ENCODE measurements around the gene SLC17A9.

SLC17A9 gene

GRCh38 chr20:63006540-63007359 lies 54.2 kb downstream of the SLC17A9 start, which contains the start of gene BHLHE23:
Gene BHLHE23 (minus strand): TSS chr20:63006964. CDS start chr20:63006774, 190 bp downstream.
- no peak for DNase-seq (ENCODE audit: low read depth)
- no peak within 1 kb of the TSS for H3K4me3 ChIP-seq (ENCODE audit: low read depth, low read length)
- TF ChIP-seq, protein P1, sequence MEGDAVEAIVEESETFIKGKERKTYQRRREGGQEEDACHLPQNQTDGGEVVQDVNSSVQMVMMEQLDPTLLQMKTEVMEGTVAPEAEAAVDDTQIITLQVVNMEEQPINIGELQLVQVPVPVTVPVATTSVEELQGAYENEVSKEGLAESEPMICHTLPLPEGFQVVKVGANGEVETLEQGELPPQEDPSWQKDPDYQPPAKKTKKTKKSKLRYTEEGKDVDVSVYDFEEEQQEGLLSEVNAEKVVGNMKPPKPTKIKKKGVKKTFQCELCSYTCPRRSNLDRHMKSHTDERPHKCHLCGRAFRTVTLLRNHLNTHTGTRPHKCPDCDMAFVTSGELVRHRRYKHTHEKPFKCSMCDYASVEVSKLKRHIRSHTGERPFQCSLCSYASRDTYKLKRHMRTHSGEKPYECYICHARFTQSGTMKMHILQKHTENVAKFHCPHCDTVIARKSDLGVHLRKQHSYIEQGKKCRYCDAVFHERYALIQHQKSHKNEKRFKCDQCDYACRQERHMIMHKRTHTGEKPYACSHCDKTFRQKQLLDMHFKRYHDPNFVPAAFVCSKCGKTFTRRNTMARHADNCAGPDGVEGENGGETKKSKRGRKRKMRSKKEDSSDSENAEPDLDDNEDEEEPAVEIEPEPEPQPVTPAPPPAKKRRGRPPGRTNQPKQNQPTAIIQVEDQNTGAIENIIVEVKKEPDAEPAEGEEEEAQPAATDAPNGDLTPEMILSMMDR (conservative IDR thresholded peaks at IDR 0.05; ENCODE audit: low read depth, low read length): no peak

GRCh38 chr20:63007360-63007645 lies 54.8 kb downstream of the SLC17A9 start:
- no peak overlapping the region for H3K4me3 ChIP-seq (ENCODE audit: low read depth, low read length)
- TF ChIP-seq, protein P1 (conservative IDR thresholded peaks at IDR 0.05; ENCODE audit: low read depth, low read length): no peak
- DNase-seq (ENCODE audit: low read depth): no peak

GRCh38 chr20:63007646-63008488 lies 55.4 kb downstream of the SLC17A9 start:
- no peak overlapping the region for H3K4me3 ChIP-seq (ENCODE audit: low read depth, low read length)
- DNase-seq (ENCODE audit: low read depth): no peak
- TF ChIP-seq, protein P1 (conservative IDR thresholded peaks at IDR 0.05; ENCODE audit: low read depth, low read length): no peak

- no peak overlapping the region for H3K4me3 ChIP-seq (ENCODE audit: low read depth, low read length)
- TF ChIP-seq, protein P1 (conservative IDR thresholded peaks at IDR 0.05; ENCODE audit: low read depth, low read length): no peak
- DNase-seq (ENCODE audit: low read depth): no peak
Observed at GRCh38 chr20:63008541-63009044, 56.1 kb downstream of the SLC17A9 start.

DNA sequence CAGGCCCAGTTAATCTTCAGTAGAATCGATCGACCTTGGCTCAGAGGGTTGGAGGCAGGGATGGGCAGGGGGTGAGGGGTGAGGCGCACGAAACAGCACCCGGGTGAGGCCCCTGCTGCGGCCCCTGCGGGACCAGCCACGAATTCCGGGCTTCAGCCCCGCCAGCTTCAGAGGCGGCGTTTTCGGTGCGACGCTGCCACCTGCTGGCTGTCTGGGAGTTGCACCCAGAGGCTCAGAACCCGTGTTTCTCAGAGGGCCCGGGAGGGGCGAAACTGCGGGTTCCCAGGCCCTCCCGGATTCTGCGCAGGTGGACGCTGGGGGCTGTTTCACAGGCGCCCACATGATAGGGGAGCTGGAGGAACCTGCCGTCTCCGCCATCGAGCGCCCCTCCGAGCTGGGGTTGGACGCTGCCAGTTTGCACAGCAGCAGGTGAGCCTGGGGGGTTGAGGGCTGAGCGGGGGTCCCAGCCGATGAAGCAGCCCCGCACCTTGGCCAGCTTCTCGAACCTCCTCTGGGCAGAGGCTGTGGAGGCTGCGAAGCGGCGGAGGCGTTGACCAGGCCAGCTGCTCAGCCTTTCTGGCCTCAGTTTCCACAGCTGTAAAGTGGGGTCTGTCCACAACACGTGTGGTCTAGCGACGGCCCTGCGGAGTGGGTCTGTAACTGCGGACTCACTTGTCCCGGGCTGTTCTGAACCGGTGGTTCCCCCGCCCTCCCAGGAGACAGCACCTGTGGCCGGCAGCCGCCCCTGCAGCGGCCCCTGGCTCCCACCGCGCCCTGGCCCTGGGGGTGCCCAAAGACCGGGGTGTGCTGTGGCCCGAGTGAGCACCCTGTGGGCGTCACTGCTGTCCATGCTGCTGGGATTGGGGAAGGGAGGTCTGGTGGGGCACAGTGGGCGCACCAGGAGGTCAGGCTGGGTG lies 56.8 kb downstream of the SLC17A9 start:
- TF ChIP-seq, protein P1 (conservative IDR thresholded peaks at IDR 0.05; ENCODE audit: low read depth, low read length): peak; percentile 92
- H3K4me3 ChIP-seq (ENCODE audit: low read depth, low read length): no peak overlapping the region
- DNase-seq (ENCODE audit: low read depth): peak; percentile 58

DNA sequence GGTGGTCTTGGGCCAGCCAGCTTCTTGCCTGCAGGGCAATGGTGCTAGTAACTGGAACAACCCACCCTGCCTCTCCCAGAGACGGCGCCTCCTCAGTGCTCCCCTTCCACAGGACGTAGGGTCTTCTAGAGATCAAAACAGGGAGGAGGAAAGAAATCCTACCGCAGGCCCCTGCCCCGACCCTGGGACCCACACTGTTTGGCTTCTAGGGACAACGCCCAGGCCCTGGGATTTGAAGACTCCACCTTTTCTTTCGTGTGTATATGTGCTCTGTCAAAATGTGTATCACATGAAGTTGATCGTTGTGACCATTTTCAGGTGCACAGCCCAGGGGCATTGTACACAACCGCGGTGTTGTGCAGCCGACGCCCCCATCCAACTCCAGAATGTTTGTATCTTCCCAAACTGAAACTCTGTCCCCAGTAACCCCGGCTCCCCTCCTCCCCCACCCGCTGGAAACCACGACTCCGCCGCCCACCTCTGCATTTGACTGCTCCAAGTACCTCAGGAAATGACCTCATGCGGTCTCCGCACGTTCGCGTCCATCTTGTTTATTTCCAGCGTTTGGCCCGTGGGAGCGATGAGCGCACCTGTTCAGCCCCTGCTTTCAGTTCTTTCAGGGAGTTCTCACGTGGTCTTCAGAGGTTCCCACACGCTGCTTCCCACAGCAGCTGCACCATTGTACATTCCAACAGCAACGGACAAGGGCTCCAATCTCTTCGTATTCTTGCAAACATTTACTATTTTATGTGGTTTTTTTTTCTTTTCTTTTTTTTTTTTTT lies 57.7 kb downstream of the SLC17A9 start:
- peak; percentile 11 for DNase-seq (ENCODE audit: low read depth)
- no peak overlapping the region for H3K4me3 ChIP-seq (ENCODE audit: low read depth, low read length)
- TF ChIP-seq, protein P1 (conservative IDR thresholded peaks at IDR 0.05; ENCODE audit: low read depth, low read length): no peak

Measured in choroid plexus epithelial cell (primary cell).